Measurements from ENCODE around the gene DNHD1.

The DNHD1 gene

GRCh38 chr11:6596239-6596877, 99.3 kb downstream of the DNHD1 start:
- DNase-seq = no peak

GRCh38 chr11:6598555-6598954, 101.5 kb downstream of the DNHD1 start:
- no peak for DNase-seq

- DNase-seq = no peak
Observed at GRCh38 chr11:6599449-6599848, 102.4 kb downstream of the DNHD1 start.

- DNase-seq = no peak
Observed at GRCh38 chr11:6599881-6600390, 102.9 kb downstream of the DNHD1 start.

- no peak for DNase-seq
Observed at GRCh38 chr11:6601041-6601461, 104.0 kb downstream of the DNHD1 start.

- DNase-seq = no peak
Observed at GRCh38 chr11:6602096-6602940, 105.2 kb downstream of the DNHD1 start.

- peak; percentile 86 to 93 (median 86) for DNase-seq
Observed at GRCh38 chr11:6603287-6604080, 106.4 kb downstream of the DNHD1 start, which contains the start of the genes ILK and RRP8. Gene ILK, plus strand, starts transcription at chr11:6603774. Its CDS starts 498 bp downstream, at chr11:6604272. Gene RRP8, minus strand, starts transcription at chr11:6603616. Its CDS starts 114 bp downstream, at chr11:6603502.

GRCh38 chr11:6604081-6604626, 107.1 kb downstream of the DNHD1 start:
- peak; percentile 26 to 64 (median 42) for DNase-seq

- DNase-seq = no peak
Observed at GRCh38 chr11:6604790-6605189, 107.7 kb downstream of the DNHD1 start.

GRCh38 chr11:6606471-6607189, 109.5 kb downstream of the DNHD1 start:
- DNase-seq = no peak

GRCh38 chr11:6607190-6607795, 110.2 kb downstream of the DNHD1 start:
- DNase-seq = no peak

- no peak for DNase-seq
Observed at GRCh38 chr11:6608011-6608410, 110.9 kb downstream of the DNHD1 start.

GRCh38 chr11:6608726-6609501, 111.8 kb downstream of the DNHD1 start:
- DNase-seq = no peak

GRCh38 chr11:6609502-6610015, 112.5 kb downstream of the DNHD1 start:
- DNase-seq = no peak

GRCh38 chr11:6610591-6610990, 113.5 kb downstream of the DNHD1 start:
- DNase-seq = no peak

- peak in 2 of 3 experiments; percentile 34 to 47 for DNase-seq
Observed at GRCh38 chr11:6611092-6611962, 114.2 kb downstream of the DNHD1 start.

GRCh38 chr11:6611963-6612212, 114.8 kb downstream of the DNHD1 start:
- DNase-seq = no peak

- peak; percentile 90 to 97 (median 95) for DNase-seq
Observed at GRCh38 chr11:6612213-6613041, 115.3 kb downstream of the DNHD1 start, which contains the start of gene TAF10. Gene TAF10, minus strand, starts transcription at chr11:6612216. Its CDS starts 27 bp downstream, at chr11:6612189.

- no peak for DNase-seq
Observed at GRCh38 chr11:6613496-6613895, 116.4 kb downstream of the DNHD1 start.

All from NCI-H1417 (cell line).